ENCODE results near the gene DCLRE1B.

DCLRE1B gene

DNA sequence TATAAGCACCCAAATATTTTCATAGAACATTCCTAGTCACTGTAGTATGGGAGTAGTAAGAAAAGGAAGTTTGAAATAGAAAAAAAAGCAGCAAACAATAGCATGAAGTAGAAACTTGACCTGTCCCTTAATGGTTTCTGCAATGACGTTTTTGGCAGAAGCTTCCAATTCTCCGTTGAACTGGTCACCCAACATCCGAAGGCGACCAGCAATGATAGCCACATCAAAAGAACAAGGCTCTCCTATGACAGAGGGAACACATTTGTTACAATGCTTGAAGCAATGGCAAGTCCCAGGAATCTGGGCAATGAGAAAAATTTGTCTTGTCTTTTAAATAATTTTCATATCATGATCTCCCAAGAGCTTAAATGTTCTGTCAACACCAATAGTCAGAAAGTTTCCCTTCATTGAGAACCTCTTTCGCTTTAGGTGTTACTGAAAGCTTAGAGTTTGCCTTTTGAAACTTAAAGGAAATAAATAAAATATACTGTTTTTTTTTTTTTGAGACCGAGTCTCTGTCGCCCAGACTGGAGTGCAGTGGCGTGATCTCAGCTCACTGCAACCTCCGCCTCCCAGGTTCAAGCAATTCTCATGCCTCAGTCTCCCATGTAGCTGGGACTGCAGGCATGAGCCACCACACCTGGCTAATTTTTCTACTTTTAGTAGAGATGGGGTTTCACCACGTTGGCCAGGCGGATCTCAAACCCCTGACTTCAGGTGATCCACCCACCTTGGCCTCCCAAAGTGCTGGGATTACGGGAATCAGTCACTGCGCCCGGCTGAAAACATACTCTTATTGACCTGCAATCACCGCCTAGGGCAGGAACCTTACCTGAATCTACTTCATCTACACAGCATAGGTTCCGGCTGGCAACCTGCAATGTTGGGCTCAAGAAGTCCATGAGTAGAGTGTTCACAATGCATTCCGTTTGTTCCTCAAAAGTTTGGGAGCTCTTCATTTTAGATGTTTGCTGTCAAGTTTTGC is 18.4 kb upstream of the DCLRE1B start:
- TF ChIP-seq, protein P1, sequence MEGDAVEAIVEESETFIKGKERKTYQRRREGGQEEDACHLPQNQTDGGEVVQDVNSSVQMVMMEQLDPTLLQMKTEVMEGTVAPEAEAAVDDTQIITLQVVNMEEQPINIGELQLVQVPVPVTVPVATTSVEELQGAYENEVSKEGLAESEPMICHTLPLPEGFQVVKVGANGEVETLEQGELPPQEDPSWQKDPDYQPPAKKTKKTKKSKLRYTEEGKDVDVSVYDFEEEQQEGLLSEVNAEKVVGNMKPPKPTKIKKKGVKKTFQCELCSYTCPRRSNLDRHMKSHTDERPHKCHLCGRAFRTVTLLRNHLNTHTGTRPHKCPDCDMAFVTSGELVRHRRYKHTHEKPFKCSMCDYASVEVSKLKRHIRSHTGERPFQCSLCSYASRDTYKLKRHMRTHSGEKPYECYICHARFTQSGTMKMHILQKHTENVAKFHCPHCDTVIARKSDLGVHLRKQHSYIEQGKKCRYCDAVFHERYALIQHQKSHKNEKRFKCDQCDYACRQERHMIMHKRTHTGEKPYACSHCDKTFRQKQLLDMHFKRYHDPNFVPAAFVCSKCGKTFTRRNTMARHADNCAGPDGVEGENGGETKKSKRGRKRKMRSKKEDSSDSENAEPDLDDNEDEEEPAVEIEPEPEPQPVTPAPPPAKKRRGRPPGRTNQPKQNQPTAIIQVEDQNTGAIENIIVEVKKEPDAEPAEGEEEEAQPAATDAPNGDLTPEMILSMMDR (IDR thresholded peaks at IDR 0.05; ENCODE audit: low read depth, low read length, missing control alignments) = no peak
- no peak for DNase-seq (ENCODE audit: low read depth)

DNA sequence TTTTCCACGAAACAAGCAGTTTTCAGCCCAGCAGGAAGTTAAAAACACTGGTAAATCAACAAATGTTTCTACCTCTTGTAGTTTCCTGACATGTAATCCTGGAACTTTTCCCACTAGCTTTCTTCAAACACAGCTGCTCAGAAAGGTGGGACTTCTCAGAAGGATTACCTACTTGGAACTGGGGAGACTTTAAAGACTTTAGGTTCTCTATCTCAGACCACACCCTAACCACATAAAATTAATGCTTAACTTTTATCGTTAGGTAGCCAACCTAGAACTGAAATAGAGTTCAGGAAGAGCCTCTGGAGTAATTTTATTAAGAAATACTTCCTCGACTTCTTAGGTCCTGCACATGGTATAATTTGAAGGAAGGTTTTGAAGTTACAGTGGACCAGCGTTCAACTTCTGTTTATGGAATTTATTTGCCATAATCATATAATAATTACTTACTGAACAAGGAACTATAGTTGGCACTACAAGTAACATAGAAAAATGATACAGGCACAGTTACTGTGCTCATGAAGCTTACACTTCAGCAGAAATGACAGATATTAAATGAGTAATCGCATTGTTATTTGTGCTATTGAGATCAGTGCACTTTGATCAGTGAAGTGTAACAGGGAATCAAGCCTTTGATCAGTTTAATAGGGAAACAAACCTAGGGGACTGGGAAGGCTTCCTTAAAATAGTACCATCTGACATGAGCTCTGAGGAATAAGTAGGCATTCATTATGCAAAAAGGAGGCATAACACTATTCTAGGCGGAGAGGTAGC is 17.5 kb upstream of the DCLRE1B start, which contains the start of gene BCL2L15:
Gene BCL2L15, minus strand, starts transcription at position 180 of the 774 bp plus-strand sequence. CDS start 206 bp downstream, outside the sequence.
- TF ChIP-seq, protein P1 (IDR thresholded peaks at IDR 0.05; ENCODE audit: low read depth, low read length, missing control alignments) = no peak
- no peak within 1 kb of the TSS for H3K4me3 ChIP-seq (ENCODE audit: low read depth, low read length)
- DNase-seq (ENCODE audit: low read depth) = no peak

More for the DNA sequence above, 18.4 kb upstream of the DCLRE1B start:
- H3K4me3 ChIP-seq (ENCODE audit: low read depth, low read length) = no peak overlapping the region

DNA sequence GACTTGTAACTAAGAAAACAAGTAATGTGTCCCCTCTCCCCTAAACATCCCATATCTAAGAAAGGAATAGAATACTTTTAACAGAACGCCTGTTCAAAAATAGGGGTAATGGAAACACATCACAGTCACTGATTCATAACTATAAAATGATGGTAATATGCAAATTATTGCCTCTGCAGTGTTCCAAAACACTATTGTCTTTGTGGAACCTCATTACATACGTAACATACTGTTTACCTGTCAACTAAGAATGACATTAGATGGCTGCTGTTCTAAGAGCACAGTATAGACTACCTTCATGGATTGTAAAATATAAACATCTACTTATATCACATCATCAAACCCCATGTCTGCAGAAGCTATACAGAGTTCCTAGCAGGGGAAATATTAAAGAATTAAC is 14.3 kb upstream of the DCLRE1B start:
- no peak for DNase-seq (ENCODE audit: low read depth)
- TF ChIP-seq, protein P1 (IDR thresholded peaks at IDR 0.05; ENCODE audit: low read depth, low read length, missing control alignments) = no peak

DNA sequence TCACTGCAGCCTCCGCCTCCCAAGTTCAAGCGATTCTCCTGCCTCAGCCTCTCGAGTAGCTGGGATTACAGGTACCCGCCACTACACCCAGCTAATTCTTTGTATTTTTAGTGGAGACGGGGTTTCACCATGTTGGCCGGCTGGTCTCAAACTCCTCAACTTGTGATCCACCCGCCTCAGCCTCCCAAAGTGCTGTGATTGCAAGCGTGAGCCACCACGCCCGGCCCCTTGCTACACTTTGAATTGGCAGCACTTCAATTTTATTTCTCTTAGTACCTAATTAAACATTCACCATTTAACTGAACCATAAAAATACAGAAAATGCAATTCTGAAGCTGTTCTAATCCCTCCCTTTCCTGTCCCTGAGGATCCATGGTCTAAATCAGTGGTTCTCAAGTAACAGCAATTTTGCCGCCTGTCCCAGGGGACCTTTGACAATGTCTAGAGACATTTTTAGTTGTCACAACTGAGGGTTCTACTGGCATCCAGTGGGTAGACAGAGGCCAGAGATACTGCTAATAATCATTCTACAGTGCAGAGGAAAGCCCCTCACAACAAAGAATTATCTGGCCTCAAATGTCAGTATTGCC is 13.4 kb upstream of the DCLRE1B start:
- H3K4me3 ChIP-seq (ENCODE audit: low read depth, low read length) = no peak overlapping the region
- no peak for DNase-seq (ENCODE audit: low read depth)
- TF ChIP-seq, protein P1 (IDR thresholded peaks at IDR 0.05; ENCODE audit: low read depth, low read length, missing control alignments) = no peak

More for the DNA sequence above, 14.3 kb upstream of the DCLRE1B start:
- H3K4me3 ChIP-seq (ENCODE audit: low read depth, low read length) = no peak overlapping the region

DNA sequence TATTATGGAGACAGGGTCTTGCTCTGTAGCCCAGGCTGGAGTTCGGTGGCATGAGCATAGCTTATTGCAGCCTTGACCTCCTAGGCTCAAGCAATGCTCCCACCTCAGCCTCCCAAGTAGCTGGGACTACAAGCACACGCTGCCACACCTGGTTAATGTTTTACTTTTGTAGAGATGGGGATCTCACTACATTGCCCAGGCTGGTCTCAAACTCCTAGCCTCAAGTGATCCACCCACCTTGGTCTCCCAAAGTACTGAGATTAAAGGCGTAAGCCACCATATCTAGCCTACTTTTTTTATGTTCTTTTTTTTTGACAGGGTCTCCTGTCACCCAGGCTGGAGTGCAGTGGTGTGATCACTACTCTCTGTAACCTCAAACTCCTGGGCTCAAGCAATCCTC is 11.9 kb upstream of the DCLRE1B start:
- no peak for DNase-seq (ENCODE audit: low read depth)
- TF ChIP-seq, protein P1 (IDR thresholded peaks at IDR 0.05; ENCODE audit: low read depth, low read length, missing control alignments) = no peak
- no peak overlapping the region for H3K4me3 ChIP-seq (ENCODE audit: low read depth, low read length)

DNA sequence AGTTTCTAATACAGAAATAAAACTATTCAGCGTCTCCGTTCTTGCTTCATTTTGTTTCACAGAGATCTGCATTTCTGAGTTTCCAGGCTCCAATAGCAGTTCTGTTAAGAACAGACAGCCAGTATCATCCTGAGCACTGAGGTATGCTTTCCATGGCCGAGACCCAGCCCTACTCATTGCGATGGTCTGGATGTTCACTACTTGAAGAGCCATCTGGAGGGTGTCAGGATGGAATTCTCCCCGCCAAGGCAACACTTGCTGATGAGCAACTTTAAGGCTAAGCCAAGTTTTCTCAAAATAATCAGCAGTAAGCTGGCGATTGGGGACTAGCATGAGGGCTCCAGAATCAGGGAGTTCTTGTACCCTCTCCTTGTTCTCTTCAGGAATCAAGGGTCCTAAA is 10.0 kb upstream of the DCLRE1B start:
- no peak overlapping the region for H3K4me3 ChIP-seq (ENCODE audit: low read depth, low read length)
- no peak for DNase-seq (ENCODE audit: low read depth)
- TF ChIP-seq, protein P1 (IDR thresholded peaks at IDR 0.05; ENCODE audit: low read depth, low read length, missing control alignments) = no peak

Measured in GM12864 (cell line).